ENCODE results near the gene NCKAP5. TPM values are rescaled to one million over a fixed set of nuclear protein-coding genes. Genes with fewer than 3 reads are reported as not detected.
"Not testable (repeated sequence)": the region's sequence is repeated elsewhere in the genome, so short reads cannot be mapped to it uniquely, and the experiment has no call there.

Gene NCKAP5
- polyA plus RNA-seq, 3 donors = 0.16 to 0.34 (median 0.30) TPM

DNA sequence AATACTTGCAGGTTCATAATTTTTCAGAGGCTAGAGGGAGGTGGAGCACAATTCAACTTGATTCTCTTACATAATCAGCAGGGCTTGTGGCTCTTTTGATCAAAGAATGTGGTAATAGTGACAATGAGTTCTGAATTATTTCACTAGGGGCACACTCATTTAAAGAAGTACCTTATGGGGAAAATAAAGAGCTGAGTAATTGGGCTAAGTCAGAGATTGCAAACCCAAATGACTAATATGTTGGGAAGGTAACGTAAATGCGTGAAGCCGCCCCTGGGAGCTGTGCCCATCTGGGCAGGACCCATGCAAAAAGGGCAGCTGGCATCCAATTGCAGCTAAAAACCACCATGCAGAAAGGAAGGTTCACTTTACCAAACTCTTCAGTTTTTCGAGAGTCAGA lies 35.3 kb downstream of the NCKAP5 start:
- WGBS, 3 donors = 85 to 90% (median 85%) methylated on average over 4 of the region's 4 CpGs
- H3K27ac ChIP-seq (ENCODE audit: low read depth, low read length) = no peak overlapping the region

DNA sequence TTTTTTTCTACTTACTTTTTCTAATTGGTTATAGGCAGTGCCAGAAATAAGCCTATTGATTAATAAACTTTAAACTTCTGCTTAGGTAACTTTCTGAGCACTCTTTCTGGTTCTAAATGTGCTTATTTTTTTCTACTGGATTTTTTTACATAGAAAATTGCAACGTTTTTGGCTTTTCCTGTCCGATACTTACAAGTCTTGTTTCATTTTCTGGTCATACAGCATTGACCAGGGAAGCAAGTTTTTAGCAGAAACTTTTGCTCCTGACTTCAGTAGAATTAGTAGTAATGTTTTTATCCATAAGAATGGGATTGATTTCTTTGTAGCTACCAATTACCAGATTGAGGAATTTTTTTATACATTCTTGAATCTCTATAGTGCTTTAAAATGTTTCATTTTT lies 36.9 kb downstream of the NCKAP5 start:
- 48 to 58% (median 53%) methylated on average over 2 of the region's 2 CpGs for WGBS, 3 donors
- no peak overlapping the region for H3K27ac ChIP-seq (ENCODE audit: low read depth, low read length)

DNA sequence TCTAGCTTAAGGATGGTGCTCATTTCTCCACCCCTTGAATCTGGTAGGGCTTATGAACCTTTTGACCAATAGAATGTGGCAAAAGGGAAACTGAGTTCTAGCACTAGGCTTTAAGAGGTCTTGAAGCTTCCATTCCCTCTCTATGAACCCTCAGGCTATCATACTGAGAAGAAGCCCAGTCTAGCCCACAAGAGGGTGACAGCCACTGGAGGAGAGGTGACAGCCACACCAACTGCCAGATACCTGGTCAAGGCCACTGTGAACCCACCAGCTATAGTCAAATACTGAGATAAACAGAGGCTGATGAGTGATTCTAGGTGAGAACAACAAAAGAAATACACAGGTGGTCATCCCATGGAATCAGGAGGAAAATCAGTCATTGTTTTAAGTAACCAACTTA lies 37.6 kb downstream of the NCKAP5 start:
- H3K27ac ChIP-seq (ENCODE audit: low read depth, low read length) = no peak overlapping the region

DNA sequence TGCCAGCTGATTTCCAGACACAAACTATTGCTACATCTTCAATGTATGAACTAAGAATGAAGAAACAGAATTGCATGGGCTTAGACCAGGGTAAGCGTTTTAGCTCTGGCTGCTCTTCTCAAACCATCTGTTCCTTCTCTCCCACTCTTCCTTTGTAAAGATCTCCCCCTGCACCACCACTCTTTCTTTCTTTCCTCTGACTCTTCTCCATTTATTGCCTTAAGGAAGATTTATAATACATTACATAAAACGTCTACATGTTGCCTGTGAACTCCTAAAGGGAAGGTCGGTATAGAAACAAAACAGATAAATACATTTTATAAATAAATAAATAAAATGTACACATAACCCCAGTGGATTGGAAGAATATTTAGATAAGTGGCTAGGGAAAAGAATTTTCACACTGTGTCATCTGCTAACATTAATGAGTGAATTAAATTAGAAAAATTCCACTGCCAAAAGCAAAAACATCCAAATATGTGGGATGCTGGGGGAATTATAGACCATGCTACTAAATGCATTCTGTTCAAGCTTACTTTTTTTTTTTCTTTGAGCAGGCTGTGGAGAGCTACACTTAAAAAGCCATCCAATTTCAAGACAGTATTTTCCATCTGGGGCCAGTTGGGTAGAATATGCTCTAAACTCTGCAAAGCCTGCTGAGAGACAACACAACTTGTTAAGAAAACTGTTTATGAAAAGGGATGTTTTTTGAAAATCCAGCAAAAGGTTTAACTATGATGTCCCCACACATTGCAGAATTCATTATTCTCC lies 41.5 kb downstream of the NCKAP5 start:
- 63 to 74% (median 74%) methylated on average over 3 of the region's 3 CpGs for WGBS, 3 donors
- no peak overlapping the region for H3K27ac ChIP-seq (ENCODE audit: low read depth, low read length)

DNA sequence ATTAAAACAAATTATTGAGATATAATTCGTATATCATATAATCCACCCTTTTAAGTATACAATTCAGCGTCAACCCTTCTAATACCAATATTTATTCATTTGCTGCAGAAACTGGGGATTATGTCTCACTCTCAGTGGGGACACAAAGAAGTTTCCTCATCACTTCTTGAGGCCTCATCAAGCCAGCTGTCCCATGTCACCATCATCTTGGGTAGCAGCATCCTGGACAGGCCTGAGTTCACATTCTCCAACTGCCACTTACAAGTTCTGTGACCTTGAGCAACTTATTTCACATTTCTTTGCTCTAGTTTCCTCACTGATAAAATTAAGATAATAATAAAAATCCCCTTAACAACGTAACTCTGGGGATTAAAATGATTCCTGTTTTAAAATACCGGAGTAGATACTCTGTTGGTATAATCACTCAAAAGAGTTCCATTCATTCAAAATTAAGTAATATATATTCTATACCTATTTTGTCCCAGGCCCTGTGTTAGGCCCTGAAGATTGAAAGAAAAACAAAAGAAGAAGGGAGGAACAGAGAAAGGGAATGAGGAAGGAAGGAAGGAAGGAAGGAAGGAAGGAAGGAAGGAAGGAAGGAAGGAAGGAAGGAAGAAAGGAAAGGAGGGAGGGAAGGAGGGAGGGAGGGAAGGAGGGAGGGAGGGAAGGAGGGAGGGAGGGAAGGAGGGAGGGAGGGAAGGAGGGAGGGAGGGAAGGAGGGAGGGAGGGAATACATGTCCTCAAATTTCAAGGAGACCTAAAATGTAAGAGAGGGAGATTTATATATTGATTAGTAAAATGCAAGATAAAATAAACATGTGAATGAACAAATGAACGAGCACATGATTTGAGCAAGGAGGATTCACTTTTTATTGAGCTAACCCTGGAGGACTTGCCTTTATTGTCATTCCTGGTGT lies 42.4 kb downstream of the NCKAP5 start:
- WGBS, 3 donors = 83 to 87% (median 86%) methylated on average over 5 of the region's 5 CpGs

DNA sequence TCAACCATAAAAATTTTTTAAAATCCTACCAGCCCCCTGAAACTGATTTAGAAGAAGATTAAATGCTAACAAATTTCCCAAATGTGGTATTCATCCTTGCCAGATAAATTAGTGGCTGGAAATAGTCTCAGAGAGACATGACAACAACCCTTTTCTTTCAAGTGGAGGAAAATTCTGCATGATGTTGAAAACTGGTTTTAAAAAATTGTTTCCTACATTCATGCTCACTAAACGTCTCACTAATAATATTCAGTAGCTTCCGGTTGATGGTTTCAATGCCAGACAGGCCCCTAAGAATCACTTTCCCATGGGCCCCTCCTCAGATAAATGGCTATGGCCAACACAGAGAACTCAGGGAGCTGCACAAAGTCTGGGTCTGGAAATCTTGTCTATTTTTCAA lies 43.2 kb downstream of the NCKAP5 start:
- no peak overlapping the region for H3K27ac ChIP-seq (ENCODE audit: low read depth, low read length)
- 64 to 80% (median 69%) methylated on average over 2 of the region's 2 CpGs for whole genome bisulfite sequencing, 3 donors

More for the DNA sequence above, 42.4 kb downstream of the NCKAP5 start:
- H3K27ac ChIP-seq (ENCODE audit: low read depth, low read length) = no peak overlapping the region

DNA sequence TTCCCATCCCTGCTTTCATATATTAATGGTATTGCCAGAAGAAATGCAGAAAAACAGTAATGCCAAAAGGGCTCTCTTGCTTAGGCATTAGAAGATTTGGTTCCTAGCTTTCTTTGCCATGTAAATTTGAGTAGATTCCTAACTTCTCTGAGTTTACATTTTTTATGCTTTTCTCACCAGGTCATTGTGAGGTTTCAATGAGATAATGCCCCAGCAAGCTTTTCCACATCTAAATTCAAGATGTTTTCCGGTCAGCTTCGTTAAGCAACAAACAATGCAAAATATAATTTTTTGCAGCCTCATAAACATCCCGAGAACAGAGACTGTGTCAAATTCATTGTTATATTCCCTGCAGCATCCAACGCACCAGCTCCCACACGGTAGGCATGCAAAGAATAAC lies 44.9 kb downstream of the NCKAP5 start:
- WGBS, 3 donors = 55 to 89% (median 72%) methylated on average over 5 of the region's 5 CpGs
- H3K27ac ChIP-seq (ENCODE audit: low read depth, low read length) = no peak overlapping the region

DNA sequence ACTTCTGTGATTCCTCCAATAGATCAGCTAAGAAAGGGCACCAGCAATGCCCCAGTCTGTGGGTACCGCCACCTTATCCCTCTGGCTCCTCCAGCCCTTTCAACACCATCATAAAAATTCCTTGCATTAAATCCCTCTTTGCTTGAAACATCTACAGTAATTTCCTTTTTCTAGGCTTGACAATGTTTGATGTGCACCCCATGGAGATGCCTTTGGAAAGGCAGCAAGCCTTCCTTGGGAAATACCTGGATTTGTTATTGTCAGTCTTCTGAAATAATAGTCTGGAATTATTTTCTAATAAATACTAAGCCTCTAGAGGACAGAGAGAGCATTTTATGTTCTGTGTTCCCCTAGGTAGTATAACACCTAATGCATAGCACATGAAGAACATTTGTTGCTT lies 46.1 kb downstream of the NCKAP5 start:
- 89 to 100% (median 96%) methylated on average over 1 of the region's 1 CpG for WGBS, 3 donors
- H3K27ac ChIP-seq (ENCODE audit: low read depth, low read length) = no peak overlapping the region

DNA sequence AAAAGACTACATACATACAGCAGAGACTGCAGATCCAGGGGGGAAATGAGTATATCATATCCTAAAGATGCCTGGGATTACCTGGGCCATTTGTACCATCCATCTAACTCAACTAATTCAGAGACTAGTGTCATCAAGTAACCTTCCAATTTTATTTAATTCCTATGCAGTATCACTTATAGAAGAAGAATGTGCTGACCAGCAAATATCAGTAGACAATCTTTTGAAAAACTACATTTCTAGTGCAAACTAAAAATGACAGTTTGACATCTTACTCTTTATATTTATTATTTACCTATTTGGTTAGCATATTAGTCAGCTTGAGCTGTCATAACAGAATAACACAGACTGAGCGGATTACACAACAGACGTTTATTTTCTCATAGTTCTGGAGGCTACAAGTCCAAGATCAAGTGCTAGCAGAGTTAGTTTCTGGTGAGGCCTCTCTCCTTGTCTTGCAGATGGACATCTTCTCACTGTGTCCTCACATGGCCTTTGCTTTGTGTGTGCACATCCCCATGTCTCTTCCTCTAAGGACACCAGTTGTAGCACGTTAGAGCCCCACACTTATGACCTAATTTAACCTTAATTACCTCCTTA lies 47.0 kb downstream of the NCKAP5 start:
- WGBS, 3 donors = 48 to 78% (median 76%) methylated on average over 3 of the region's 3 CpGs
- H3K27ac ChIP-seq (ENCODE audit: low read depth, low read length) = no peak overlapping the region

DNA sequence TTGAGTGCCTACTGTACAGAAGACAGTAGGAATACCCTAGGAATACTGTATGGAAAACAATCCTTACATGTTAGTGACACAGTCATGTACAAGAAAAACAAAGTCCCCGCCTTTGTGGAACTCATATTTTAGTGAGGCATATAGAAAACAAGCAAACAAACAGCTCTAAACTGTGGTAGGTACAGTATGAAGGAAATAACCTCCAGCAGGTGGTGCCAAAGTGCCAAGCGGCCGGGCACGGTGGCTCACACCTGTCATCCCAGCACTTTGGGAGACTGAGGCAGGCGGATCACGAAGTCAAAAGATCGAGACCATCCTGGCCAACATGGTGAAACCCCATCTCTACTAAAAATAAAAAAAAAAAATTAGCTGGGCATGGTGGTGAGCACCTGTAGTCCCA lies 48.6 kb downstream of the NCKAP5 start:
- H3K27ac ChIP-seq (ENCODE audit: low read depth, low read length) = not testable (repeated sequence)
- 72 to 77% (median 74%) methylated on average over 7 of the region's 7 CpGs for WGBS, 3 donors

DNA sequence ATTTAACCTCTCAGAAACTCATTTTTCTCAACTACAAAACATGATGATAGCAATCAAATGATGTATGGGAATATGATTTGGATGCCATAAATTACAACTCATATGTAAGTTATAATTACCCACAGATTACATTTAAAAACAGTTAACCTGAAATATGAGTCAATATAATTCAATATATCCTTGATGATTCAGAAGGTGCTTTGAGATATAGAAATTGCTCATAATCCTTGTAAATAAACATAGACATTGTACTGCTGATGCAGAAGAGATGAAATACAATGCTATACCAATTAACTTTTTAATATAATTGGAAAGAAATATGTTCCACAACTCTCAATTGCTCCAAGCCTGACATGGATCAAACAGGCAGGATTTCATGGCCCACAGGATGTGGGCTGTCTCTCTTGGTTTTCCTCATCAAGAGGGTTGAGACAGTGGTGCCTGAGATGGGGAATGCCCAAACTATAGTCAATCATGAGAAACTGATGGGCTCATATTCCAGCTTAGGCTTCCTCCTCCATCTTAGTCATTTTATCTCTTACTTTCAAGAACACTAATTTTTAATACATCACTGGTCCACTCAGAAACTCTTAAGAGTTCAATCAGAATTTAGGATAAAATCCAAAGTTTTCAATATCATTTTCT lies 49.4 kb downstream of the NCKAP5 start:
- H3K27ac ChIP-seq (ENCODE audit: low read depth, low read length) = no peak overlapping the region

DNA sequence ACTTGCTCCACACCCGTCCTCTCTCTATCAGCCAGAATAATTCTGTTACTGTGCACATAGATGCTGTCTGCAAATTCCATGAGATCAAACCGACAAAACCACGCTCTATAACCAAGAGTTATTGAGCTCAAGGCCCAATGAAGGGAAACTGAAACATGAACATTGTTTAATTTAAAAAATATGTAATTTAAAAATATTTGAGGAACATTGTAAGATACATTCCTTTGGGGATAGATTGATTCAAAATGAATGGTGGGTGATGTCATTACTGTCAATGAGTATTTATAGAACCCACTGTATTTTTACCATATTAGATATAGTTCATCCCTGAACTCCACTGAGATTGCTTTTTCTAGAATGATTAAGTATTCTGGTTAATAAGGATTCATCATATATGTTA lies 50.4 kb downstream of the NCKAP5 start:
- whole genome bisulfite sequencing, 3 donors = 76 to 89% (median 79%) methylated on average over 3 of the region's 3 CpGs
- no peak overlapping the region for H3K27ac ChIP-seq (ENCODE audit: low read depth, low read length)

DNA sequence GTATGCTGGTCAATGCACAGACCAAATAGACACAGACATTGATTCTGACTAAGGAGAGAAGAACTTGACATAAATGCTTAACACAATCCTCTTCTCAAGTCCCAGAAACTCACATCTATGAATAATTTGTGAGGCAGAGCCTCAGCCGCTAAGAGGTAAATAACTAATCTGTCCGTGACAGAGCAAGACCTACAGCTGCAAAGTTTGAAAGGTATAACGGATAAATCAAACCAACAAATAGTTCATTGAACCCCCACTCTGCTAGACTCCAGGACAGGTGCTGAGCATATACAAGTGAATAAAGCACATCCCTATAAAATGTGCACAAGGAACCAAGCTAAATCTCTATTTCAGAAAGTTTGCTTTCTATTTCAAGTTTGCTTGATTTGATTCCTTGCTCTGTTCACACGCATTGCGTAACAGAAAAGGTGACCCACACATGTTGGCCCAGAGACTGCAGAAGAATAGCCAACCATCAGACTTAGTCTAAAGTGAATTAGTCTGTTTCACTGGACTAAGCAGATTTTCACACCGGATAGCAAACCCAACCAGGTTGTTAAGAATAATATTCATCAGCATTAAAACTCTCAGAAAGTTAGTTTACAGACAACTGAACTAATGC lies 51.7 kb downstream of the NCKAP5 start:
- WGBS, 3 donors = 88 to 92% (median 89%) methylated on average over 6 of the region's 6 CpGs

DNA sequence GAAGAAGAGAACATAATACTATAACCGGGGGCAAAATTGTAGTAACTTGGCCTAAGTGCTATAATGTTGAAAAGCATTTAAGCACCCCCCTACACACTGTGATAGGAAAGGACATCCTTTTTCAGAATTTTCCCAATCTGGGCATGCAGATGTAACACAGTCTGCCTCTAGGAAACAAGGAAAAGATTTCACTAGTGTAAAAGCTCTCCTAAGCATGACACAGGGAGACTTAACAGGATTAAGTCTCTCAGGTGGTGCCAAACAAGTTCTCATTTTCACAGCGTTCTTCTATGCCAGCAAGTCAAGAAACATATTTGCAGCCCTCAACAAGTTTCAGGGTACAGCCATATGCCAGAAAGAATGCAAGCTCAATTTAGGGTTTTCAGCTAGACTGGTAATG lies 53.0 kb downstream of the NCKAP5 start:
- 86 to 94% (median 87%) methylated on average over 2 of the region's 2 CpGs for WGBS, 3 donors
- no peak overlapping the region for H3K27ac ChIP-seq (ENCODE audit: low read depth, low read length)

More for the DNA sequence above, 51.7 kb downstream of the NCKAP5 start:
- no peak overlapping the region for H3K27ac ChIP-seq (ENCODE audit: low read depth, low read length)

DNA sequence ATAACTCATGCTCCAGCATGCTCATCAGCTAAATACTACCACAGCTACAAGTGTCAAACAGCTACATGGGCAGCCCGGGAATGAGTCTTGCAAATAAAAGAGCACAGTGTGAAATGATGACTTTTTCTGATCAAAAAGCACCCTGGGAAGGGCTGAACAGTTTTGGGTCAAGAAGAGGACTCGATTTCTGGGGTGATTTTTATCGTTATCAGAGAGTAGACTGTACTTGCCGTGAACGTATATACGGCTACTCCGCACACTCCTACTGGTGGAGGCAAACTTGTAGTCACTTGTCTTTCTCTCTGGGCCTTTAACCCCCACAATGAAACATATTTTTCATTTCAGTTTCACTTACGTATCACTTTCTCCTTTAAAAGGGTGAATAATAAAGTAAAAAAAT lies 54.4 kb downstream of the NCKAP5 start:
- H3K27ac ChIP-seq (ENCODE audit: low read depth, low read length) = no peak overlapping the region
- WGBS, 3 donors = 87 to 91% (median 87%) methylated on average over 8 of the region's 8 CpGs

DNA sequence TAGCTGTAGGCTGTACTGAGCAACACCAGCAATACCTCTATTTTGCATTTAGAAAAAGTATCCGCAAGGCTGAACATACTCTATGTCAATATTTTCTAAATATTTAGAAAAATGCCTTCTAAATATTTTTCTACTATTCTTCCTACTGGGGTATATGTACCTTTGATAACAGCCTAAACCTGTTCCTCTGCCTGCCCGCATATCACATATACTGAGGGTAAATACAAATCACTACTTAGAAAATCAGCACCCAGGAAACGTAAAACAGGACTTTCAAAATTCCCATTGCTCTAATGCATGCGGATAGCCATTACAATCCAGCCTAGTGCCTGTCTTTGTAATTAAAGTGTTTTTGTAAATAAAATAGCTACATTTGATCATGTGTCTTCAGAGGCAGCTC lies 56.1 kb downstream of the NCKAP5 start:
- H3K27ac ChIP-seq (ENCODE audit: low read depth, low read length) = no peak overlapping the region
- WGBS, 3 donors = 82 to 94% (median 89%) methylated on average over 4 of the region's 4 CpGs

DNA sequence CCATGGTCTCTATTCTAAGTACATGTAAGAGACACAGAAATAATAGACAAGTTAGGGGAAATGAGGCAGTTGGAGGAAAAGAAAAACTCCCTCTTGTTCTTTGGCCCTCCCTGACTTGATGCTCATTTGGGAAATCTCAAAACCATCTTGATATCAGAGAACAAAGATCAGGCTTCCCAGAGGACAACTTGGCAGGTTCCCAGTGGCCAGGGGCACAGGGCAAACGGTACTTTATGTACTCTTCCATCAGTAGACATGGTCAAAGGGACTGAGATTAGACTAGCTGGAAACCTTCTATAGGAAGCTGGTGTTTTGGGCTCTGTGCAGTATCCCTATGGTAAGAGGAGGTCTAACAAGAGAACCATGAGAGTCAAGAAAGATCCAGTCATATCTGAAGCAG lies 56.6 kb downstream of the NCKAP5 start:
- 0 to 58% (median 19%) methylated on average over 1 of the region's 1 CpG for WGBS, 3 donors
- no peak overlapping the region for H3K27ac ChIP-seq (ENCODE audit: low read depth, low read length)

DNA sequence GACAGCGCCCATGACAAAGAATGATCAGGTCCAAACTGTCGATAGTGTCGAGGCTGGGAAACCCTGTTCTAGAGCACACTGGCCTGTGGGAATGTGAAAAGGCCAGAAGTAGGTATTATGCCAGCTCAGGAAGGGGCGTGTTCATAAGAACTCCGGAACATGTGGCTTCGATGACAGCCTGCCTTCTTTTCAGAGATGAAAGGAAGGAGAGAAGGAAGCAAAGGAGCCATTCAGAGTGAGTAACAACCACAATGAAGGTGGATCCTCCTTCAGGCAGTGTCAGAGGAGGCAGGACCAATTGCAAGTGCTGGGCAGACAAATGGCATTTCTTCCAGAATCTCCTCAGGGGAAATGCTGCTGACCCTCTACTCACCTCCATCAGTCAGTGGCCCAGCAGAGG lies 58.5 kb downstream of the NCKAP5 start:
- H3K27ac ChIP-seq (ENCODE audit: low read depth, low read length) = no peak overlapping the region
- WGBS, 3 donors = 84 to 87% (median 86%) methylated on average over 6 of the region's 6 CpGs

Data from adipose tissue (tissue), 3 donors.